ELR (cell line): ENCODE data around the gene ZNF548.

ENCODE experiments used
- DNase-seq: peaks from one replicate; pipeline ENCODE4 v3.0.0-alpha.2; 2015; ENCODE audit warnings: low read depth

Gene ZNF548

DNA sequence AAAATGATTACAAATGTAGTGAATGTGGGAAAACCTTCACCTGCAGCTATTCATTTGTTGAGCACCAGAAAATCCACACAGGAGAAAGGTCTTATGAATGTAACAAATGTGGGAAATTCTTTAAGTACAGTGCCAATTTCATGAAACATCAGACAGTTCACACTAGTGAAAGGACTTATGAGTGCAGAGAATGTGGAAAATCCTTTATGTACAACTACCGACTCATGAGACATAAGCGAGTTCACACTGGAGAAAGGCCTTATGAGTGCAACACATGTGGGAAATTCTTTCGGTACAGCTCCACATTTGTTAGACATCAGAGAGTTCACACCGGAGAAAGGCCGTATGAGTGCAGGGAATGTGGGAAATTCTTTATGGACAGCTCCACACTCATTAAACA, 9.2 kb downstream of the ZNF548 start:
- DNase-seq = no peak

DNA sequence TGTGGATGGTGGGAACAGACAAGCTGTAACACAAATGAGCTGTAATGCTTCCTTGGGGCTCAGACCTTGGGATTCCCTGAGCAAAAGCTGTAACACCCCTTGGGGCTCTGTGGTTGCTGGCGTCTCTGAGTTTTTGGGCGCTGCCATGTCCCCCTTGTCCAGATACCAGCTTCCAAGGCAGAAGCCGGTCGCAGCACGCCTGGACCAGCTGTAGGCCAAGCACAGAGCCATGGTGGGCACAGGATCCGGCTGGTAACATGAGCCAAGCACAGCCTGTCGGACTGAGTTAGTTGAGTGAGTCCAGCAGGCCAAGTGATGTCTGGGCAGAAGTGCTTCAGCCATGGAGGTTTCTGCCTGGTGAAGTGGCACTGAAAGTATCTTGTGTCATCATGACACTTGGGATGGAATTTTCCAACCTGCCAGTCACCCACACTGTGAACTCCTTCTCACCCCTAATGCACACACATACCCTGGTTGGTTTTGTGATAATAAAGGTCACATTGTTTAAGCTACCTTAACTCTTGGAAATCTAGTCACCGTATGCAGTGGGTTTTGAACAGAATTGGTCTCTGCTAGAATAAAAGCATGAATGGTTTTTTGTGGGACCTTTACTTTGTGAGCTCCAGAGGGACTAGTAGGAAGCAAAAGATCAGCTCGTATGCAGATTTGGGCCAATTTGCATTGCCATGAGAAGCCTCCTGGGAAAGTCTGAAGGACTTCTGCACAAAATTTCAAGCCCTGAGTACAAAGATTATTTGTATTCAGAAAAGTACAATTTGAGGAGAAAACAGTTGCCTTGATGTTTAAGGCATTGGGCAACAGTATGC, 14.3 kb downstream of the ZNF548 start:
- no peak for DNase-seq

DNA sequence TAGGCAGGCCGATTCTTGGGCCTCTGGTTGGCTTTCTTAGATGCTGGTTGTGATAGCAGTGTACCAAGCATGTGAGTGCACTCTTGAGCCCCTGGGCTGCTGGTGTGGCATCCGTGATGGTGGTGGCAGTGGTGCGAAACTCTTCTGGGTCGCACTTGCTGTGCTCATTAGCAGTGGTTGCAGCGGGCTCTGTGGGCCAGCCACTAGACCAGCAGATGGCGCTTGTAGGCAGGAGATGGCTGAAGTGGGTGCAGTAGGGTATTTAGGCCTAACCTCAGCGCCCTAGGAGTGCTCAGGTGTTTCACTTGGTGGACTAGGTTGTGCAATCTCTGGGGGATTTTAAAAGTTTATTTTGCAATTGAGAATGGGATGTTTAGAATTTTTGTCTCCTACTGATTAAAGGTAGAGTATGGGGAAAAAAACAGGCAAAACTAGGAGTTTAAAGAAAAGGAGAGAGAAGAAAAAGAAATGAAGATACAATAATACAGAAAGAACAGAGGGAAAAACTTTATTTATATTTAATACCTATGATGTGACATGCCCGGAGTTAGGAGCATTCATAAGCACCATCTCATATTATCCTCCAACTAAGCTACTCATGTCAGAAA, 17.0 kb downstream of the ZNF548 start:
- peak; percentile 68 for DNase-seq

DNA sequence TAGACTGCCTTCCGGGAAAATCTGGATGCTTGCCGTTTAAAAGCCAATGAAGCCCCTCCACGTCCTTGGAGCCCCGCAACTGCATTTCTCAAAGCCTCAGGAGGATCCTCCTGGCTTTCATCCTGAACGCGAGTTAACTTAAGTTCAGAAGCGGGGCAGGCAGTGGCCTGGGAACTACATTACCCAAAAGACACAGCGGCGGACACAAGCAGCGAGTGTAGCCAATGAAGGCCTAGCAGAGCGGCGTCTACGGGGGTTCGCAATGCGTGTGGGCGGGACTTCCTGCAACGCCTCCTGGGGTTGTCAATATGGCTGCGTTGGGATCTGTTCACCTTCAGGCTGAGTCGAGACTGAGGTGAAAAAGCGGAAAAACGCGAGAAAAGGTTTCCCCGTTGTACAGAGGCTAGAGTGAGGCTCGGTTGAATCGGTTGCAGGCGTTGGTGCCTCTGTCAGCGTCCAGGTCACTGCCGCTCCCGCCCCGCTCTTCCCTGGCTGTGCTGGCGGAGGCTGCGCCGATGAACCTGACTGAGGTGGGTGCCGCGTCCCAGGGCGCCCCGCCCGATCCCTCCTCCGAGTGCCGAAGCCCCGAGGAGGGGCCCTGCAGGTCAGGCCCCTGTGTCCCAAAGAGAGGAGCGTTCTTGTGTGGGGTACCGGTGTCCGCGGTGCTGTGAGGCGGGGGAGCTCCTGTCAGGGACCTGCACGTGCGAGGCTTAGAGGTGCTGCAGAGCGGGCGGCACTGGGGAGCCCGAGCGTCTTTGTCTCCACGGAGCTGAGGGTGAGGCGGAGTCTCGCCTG, 21.4 kb downstream of the ZNF548 start, which contains the start of gene ZNF17:
Gene ZNF17 (plus strand): TSS at position 285 of the 795 bp plus-strand sequence. CDS start 2,455 bp downstream, outside the sequence.
- peak; percentile 95 for DNase-seq

DNA sequence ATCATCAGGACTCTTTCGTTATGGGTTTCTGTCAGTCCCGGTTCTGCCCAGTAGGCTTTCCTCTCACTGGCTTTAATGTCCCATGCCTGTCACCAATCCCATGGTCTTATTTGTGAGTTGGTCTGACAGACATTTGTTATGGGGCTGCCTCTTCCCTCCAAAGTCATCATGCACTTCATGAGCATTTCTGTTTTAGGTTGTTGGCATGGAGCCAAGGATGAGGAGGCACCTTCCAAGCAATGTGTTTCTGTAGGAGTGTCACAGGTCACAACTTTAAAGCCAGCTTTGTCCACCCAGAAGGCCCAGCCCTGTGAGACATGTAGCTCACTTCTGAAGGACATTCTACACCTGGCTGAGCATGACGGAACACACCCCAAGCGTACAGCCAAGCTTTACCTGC, 29.8 kb downstream of the ZNF548 start:
- DNase-seq = no peak

DNA sequence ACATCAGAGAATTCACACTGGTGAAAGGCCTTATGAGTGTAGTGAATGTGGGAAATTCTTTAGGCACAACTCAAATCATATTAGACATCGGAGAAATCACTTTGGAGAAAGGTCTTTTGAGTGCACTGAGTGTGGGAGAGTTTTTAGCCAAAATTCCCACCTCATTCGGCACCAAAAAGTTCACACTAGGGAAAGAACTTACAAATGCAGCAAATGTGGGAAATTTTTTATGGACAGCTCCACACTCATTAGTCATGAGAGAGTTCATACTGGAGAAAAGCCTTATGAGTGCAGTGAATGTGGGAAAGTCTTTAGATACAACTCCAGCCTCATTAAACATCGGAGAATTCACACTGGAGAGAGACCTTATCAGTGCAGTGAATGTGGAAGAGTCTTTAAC, 31.4 kb downstream of the ZNF548 start:
- DNase-seq = no peak

DNA sequence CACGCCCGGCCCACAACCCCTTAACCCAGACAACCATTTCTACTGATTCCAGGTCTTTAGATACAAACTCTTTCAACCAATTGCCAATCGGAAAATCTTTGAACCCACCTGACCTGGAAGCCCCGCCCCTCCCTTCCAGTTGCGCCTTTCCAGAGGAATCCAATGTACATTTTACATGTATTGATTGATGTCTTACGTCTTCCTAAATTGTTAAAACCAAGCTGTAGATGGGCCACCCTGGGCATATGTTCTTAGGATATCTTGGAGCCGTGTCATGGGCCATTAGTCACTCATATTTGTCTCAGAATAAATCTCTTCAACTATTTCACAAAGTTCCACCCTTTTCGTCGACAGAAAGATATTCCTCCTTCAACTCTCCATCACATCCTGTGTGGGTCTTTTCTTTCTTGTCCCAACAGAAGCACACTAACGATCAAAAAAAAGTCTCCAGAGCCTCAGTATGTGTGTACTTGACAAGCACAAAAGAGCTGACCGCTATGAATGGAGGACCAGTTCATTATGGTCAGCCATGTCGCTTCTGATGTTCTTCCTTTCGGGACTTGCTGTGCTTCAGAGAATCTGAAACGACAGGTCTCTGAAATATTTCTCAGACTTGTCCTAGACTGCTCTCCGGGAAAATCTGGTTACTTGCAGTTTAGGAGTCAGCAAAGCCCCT, 44.9 kb downstream of the ZNF548 start:
- DNase-seq = peak; percentile 47

DNA sequence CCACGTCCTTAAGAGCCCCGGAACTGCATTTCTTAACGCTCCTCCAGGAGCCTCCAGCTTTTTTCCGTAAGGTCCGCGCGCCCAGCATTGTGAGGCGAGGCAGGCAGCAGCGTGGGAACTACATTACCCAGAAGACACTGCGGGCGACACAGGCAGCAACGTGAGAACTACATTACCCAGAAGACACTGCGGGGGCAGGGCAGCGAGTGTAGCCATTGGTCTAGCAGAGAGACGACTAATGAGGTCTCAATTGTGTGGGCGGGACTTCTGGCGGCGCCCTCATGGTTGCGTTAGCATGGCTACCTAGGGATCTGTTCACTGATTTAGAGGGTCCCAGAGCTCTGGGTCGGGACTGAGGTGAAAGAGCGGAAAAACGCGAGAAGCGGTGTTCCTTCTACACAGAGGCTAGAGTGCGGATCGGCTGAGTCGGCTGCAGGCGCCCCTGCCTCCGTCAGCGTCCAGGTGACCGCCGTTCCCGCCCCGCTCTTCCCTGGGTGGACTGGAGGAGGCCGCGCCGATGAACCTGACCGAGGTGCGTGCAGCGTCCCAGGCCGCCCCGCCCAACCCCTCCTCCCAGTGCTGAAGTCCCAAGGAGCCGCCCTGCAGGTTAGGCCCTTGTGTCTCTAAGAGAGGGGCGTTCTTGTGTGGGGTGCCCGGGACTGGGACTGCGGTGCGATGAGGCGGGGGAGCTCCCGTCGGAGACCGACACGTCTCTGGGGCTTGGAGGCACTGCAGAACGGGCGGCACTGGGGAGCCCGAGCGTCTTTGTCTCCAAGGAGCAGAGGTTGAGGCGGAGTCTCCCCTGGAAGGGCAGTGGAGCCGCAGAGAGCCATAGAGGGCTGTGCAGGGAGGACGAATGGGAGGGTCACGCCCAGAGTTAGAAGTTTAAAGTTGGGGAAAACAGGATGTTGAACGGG, 45.7 kb downstream of the ZNF548 start, which contains the start of gene ZNF749:
Gene ZNF749 (plus strand): TSS at position 264 of the 917 bp plus-strand sequence. CDS start 254 bp downstream, at position 518.
- peak; percentile 98 for DNase-seq

DNA sequence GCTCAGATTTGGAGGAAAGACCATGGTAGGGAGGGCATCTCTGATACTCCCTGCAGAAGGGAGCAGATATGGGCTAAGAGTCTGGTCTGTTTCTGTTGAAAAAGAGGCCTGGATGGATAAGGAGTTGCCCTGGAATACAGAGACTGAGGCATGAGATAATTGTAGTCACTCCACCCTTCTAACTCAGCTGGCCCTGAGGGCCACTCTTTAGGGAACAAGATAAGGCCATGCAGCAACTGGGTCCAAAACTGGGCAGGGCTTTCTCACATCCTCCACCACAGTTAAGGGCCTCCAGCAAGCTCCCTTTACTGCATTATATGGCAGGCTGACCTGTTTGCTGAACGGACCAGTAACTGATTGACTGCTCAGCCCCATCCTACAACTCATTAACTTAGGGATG, 46.8 kb downstream of the ZNF548 start:
- peak; percentile 8 for DNase-seq

DNA sequence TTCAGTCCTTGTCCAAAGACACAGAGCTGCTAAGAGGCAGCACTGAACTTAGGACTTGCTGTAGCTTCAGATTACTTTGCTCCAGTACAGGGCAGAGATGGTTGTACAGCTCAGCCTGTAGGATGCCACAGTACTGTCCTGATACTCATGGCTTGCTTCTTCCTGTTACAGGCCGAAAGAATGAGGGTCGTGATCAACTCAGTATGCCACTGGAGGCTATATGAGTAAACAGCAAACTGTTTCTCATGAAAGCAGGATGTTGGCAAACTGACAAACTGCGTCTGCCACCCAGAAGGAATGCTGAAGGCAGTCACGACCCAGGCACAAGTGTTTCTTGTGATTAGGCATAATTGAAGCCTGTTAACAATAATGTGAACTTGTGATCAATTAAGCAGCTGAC, 48.3 kb downstream of the ZNF548 start:
- peak; percentile 72 for DNase-seq

DNA sequence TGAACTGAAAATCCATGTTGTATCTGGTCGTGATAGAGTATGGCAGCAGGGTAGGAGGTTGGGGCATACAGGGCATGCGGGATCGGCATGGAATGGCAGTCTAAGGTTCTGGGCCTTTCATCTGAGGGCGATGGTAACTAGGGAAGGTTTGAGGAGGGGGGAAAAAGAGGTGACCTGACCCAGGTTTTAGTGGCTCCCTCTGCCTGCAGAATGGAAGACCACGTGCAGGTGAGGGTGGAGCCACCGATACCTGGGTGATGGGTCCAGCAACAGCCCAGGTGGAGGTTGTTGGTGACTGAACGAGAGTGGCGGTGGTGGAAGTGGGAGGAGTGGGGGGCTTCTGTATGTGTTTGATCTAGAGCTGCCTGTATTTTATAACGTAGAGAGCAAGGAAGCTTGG, 49.3 kb downstream of the ZNF548 start:
- no peak for DNase-seq

DNA sequence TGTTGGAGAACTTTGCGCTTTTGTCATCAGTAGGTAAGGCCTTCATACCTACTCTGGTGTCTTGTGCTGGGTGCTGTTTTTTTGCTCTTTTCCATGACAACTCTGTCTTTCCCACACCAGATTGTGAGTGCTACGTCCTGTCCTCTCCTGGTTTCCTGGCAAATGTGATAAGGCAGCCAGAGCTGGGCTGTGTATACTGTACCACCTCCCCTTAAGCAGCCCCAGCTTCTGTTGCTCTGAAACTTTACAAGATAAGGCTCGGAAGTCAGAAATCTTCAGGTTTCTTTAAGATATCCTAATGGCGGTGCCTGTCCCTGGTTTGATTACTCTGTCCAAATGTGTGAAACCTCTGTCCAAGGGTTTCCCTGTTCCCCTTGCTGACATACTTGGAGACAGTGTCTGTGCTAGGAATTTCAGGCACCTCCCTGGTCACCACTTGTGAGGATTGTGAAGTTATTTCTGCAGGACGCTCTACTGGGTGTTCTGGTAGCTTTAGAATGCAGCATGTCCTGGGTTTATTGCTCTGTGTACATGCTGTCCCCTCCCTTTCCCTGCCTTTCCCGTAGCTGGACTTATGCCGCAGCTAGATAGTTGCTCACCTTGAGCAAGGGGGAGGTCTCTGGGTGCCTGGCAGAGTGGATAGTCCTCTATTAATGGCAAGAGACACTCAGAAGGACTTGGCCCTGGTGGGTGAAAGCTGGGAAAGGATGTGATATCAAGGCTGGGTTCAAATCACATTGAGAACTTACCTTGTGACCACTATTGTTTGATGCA, 52.5 kb downstream of the ZNF548 start:
- DNase-seq = no peak

DNA sequence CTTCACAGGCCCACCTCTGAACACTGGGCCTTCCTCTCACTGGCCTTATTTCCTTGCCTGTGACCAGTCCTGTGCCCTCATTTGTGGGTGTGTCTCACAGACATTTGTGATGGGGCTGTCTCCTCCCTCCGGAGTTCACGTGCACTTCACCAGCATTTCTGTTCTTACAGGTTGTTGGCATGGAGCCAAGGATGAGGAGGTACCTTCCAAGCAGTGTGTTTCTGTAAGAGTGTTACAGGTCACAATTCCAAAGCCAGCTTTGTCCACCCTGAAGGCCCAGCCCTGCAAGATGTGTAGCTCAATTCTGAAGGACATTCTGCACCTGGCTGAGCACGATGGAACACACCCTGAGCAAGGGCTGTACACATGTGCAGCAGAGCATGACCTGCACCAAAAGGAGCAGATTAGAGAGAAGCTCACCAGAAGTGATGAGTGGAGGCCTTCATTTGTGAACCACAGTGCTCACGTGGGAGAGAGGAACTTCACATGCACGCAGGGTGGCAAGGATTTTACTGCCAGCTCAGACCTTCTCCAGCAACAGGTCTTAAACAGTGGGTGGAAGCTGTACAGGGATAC, 53.6 kb downstream of the ZNF548 start:
- DNase-seq = no peak

DNA sequence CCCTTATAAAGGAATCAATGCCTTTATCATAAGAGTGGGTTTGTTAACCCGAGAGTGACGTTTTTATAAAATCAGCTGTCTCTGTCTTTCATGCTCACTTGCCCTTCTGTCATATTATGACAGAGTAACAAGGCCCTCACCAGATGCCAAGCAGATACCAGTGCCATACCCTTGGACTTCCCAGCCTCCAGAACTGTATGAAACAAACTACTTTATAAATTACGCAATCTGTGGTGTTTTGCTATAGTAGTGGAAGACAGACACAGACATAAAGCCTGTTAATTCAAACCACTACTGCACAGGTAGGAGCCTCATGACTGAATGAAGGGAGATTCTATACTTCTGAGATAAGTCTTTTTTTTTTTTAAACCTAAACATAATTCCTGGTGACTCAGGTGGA, 62.7 kb downstream of the ZNF548 start:
- no peak for DNase-seq
